GM12878 (cell line): ENCODE results near the gene A1BG. TPM values are rescaled to one million over a fixed set of nuclear protein-coding genes. Genes with fewer than 3 reads are reported as not detected.

Experiments used
- ATAC-seq: fragments of 200-7000 bp; cut with Tn5 transposase; 3 replicates; pipeline ENCODE4 v1.9.1; 2020; ENCODE audit warnings: mild to moderate bottlenecking, moderate library complexity
- BruUV-seq: library from RNA; stranded (reverse); fragments of 400-500 nt; replicated peaks from 2 replicates; lab custom pipeline; 2021; lab: Mats Ljungman, UMichigan
- CTCF ChIA-PET: fragments of 300-600 bp; sonication (Branson Sonifier 250); formaldehyde crosslinking; extraction: SDS; loops from one replicate; lab custom pipeline; 2021; ENCODE audit warnings: inconsistent platforms; lab: Yijun Ruan, JAX
- POLR2A ChIA-PET: fragments of 350-600 bp; formaldehyde crosslinking; extraction: SDS; loops from one replicate; lab custom pipeline; 2021; ENCODE audit warnings: inconsistent platforms; lab: Charles Lee
- RAD21 ChIA-PET: fragments of 300-600 bp; sonication (Branson Sonifier 250); formaldehyde crosslinking; loops from one replicate; lab custom pipeline; 2023; ENCODE audit warnings: antibody characterized with exemption; ENCODE audit not compliant: unreplicated experiment; lab: Charles Lee
- SMC1A ChIA-PET: fragments of 300-600 bp; sonication (Branson Sonifier 250); formaldehyde crosslinking; loops from one replicate; lab custom pipeline; 2023; ENCODE audit not compliant: unreplicated experiment, uncharacterized antibody; lab: Charles Lee
- DNase-seq: peaks from one replicate; pipeline ENCODE4 v3.0.0-alpha.2; 2011; ENCODE audit warnings: low read depth, low spot score
- FAIRE-seq: peaks from 3 replicates; lab custom pipeline; 2011; peaks lifted over from hg19 to GRCh38; lab: Jason Lieb, UNC
- H2AFZ ChIP-seq: 2 replicates; pipeline ENCODE4 v1.6.0; 2011; ENCODE audit warnings: low read depth, low read length, control low read depth; ENCODE audit not compliant: control insufficient read depth
- H3K27ac ChIP-seq: 2 replicates; pipeline ENCODE4 v1.5.1; 2011; ENCODE audit warnings: control low read depth; ENCODE audit not compliant: control insufficient read depth, insufficient read depth
- H3K27me3 ChIP-seq, 2 experiments: replicated peaks in 1 of 2; 2 replicates each; pipeline versions ENCODE4 v1.6.0 to v1.6.1; 2011; ENCODE audit warnings: low read length in 1 of 2; ENCODE audit not compliant: control insufficient read depth in 2 of 2, insufficient read depth in 2 of 2
- H3K36me3 ChIP-seq, 2 experiments: 2 replicates each; pipeline ENCODE4 v1.5.1; 2011; ENCODE audit warnings: low read length in 1 of 2; ENCODE audit not compliant: control insufficient read depth in 2 of 2, insufficient read depth in 2 of 2
- H3K4me1 ChIP-seq: 2 replicates; pipeline ENCODE4 v1.6.1; 2011; ENCODE audit warnings: mild to moderate bottlenecking, low read length, moderate library complexity, mixed read lengths; ENCODE audit not compliant: control insufficient read depth, insufficient read depth
- H3K4me2 ChIP-seq: 2 replicates; pipeline ENCODE4 v1.6.0; 2011; ENCODE audit warnings: control low read depth; ENCODE audit not compliant: control insufficient read depth, insufficient read depth
- H3K4me3 ChIP-seq: fragments of 200-600 bp; sonication (generic); 2 replicates; pipeline ENCODE4 v1.5.1; 2016
- H3K79me2 ChIP-seq: 2 replicates; pipeline ENCODE4 v1.6.0; 2011; ENCODE audit warnings: low read length; ENCODE audit not compliant: control insufficient read depth, insufficient read depth
- H3K9ac ChIP-seq: 2 replicates; pipeline ENCODE4 v1.8.0; 2011; ENCODE audit warnings: low read length, control low read depth, mixed read lengths; ENCODE audit not compliant: control insufficient read depth, insufficient read depth
- H3K9me3 ChIP-seq: replicated peaks from 3 replicates; pipeline ENCODE4 v1.5.1; 2011; ENCODE audit warnings: mild to moderate bottlenecking, low read length; ENCODE audit not compliant: control insufficient read depth, insufficient read depth
- H4K20me1 ChIP-seq: 2 replicates; pipeline ENCODE4 v1.6.0; 2011; ENCODE audit not compliant: control insufficient read depth, insufficient read depth
- ATF7 ChIP-seq: fragments of 450-650 bp; IDR thresholded peaks from 2 replicates; pipeline ENCODE4 v1.6.1; 2016; ENCODE audit warnings: low read depth, mild to moderate bottlenecking
- EED ChIP-seq: sonication (generic); IDR thresholded peaks from 2 replicates; pipeline ENCODE4 v1.6.1; 2016; ENCODE audit warnings: antibody characterized with exemption, low read depth
- IKZF1 ChIP-seq: fragments of 450-650 bp; conservative IDR thresholded peaks from 2 replicates; pipeline ENCODE4 v1.6.1; 2017; ENCODE audit warnings: antibody characterized with exemption, mild to moderate bottlenecking
- KAT2A ChIP-seq: conservative IDR thresholded peaks from 2 replicates; pipeline ENCODE4 v1.6.1; 2011; ENCODE audit warnings: low read depth, low read length; ENCODE audit not compliant: control insufficient read depth
- MYC ChIP-seq: IDR thresholded peaks from 2 replicates; pipeline ENCODE4 v1.6.1; 2011; ENCODE audit warnings: mild to moderate bottlenecking, low read length, moderate library complexity, inconsistent platforms; ENCODE audit not compliant: insufficient read depth, insufficient replicate concordance, insufficient read length, severe bottlenecking
- NFXL1 ChIP-seq: fragments of 450-650 bp; IDR thresholded peaks from 2 replicates; pipeline ENCODE4 v1.6.1; 2017; ENCODE audit warnings: antibody characterized with exemption, mild to moderate bottlenecking, borderline replicate concordance
- POLR2A ChIP-seq: IDR thresholded peaks from 2 replicates; pipeline ENCODE4 v1.6.1; 2011; ENCODE audit warnings: low read depth, mild to moderate bottlenecking, low read length
- POU2F2 ChIP-seq: IDR thresholded peaks from 3 replicates; pipeline ENCODE4 v1.6.1; 2011; ENCODE audit warnings: low read depth, mild to moderate bottlenecking, low read length, borderline replicate concordance
- TARDBP ChIP-seq: IDR thresholded peaks from 2 replicates; pipeline ENCODE4 v1.6.1; 2016; ENCODE audit warnings: borderline replicate concordance
- TBL1XR1 ChIP-seq: IDR thresholded peaks from 2 replicates; pipeline ENCODE4 v1.6.1; 2012; ENCODE audit warnings: low read depth, low read length, improper control_type of control experiment
- YBX1 ChIP-seq: fragments of 450-650 bp; IDR thresholded peaks from 2 replicates; pipeline ENCODE4 v1.6.1; 2016; ENCODE audit warnings: antibody characterized with exemption
- ZSCAN29 ChIP-seq: fragments of 450-650 bp; IDR thresholded peaks from 2 replicates; pipeline ENCODE4 v1.6.1; 2017; ENCODE audit warnings: mild to moderate bottlenecking, moderate library complexity
- WGBS: methylation state at CpG from one replicate; pipeline ENCODE4 v1.1.6; 2016; ENCODE audit warnings: low lambda C conversion rate; ENCODE audit not compliant: insufficient replicate concordance, insufficient coverage; ENCODE audit errors: missing lambda C conversion rate; 5-methylcytosine and 5-hydroxymethylcytosine counted together
- in situ Hi-C: fragments of 300-500 bp; cut with MboI; formaldehyde crosslinking; loops from 9 replicates; pipeline ENCODE4 v1.14.3; 2018; ENCODE audit warnings: mixed read lengths
- intact Hi-C: fragments of 100-400 bp; cut with micrococcal nuclease; formaldehyde crosslinking; loops from one replicate; pipeline ENCODE4 v1.14.2; 2022; ENCODE audit not compliant: unreplicated experiment
- polyA plus RNA-seq, 11 experiments: library from polyadenylated mRNA; depleted of rRNA in 4 of 11; unstranded in 6 of 11; stranded (reverse) in 5 of 11; fragments of >200 nt; fragmentation: Nextera tagmentation in 4 of 11; fragmentation: Illumina TruSeq in 1 of 11; extraction: Ambion mirVana in 4 of 11; extraction: Trizol in 1 of 11; gene quantifications; 1 replicate in 1 of 11; 2 replicates in 10 of 11; pipeline versions ENCODE4 v1.2.1 to v1.2.3, GENCODE V29; 2011 to 2016; ENCODE audit warnings: inconsistent platforms in 2 of 11, missing spikeins in 2 of 11, low read depth in 1 of 11
- total RNA-seq, 4 experiments: library from RNA; depleted of rRNA in 3 of 4; stranded (reverse); fragments of >200 nt in 3 of 4; fragmentation: Illumina TruSeq in 1 of 4; extraction: Trizol in 1 of 4; gene quantifications; 2 replicates each; pipeline versions ENCODE4 v1.2.1 to v1.2.3, GENCODE V29; 2013 to 2021
- TF ChIP-seq, protein P1 (sequence below): IDR thresholded peaks from 2 replicates; pipeline ENCODE4 v1.6.1; 2012; ENCODE audit warnings: low read depth, low read length, improper control_type of control experiment
- TF ChIP-seq, protein P2 (sequence below): IDR thresholded peaks from 2 replicates; pipeline ENCODE4 v1.6.1; 2012; ENCODE audit warnings: low read depth, low read length, improper control_type of control experiment
- TF ChIP-seq, protein P3 (sequence below): fragments of 450-650 bp; IDR thresholded peaks from 2 replicates; pipeline ENCODE4 v1.6.1; 2016; ENCODE audit warnings: mild to moderate bottlenecking, moderate library complexity, borderline replicate concordance
- TF ChIP-seq, protein P4 (sequence below): IDR thresholded peaks from 2 replicates; pipeline ENCODE4 v1.6.1; 2011; ENCODE audit warnings: low read depth, mild to moderate bottlenecking, low read length, moderate library complexity, borderline replicate concordance; ENCODE audit errors: extremely low read depth
- TF ChIP-seq, protein P5 (sequence below): IDR thresholded peaks from 2 replicates; pipeline ENCODE4 v1.6.1; 2012; ENCODE audit warnings: low read depth, low read length, improper control_type of control experiment

A1BG gene
- total and polyA plus RNA-seq, 10 of the 15 experiments (the other 5 are each of a cell fraction or from before 2014, with no cell fraction given) = 0.34 to 29.6 (median 11.8) TPM

DNA sequence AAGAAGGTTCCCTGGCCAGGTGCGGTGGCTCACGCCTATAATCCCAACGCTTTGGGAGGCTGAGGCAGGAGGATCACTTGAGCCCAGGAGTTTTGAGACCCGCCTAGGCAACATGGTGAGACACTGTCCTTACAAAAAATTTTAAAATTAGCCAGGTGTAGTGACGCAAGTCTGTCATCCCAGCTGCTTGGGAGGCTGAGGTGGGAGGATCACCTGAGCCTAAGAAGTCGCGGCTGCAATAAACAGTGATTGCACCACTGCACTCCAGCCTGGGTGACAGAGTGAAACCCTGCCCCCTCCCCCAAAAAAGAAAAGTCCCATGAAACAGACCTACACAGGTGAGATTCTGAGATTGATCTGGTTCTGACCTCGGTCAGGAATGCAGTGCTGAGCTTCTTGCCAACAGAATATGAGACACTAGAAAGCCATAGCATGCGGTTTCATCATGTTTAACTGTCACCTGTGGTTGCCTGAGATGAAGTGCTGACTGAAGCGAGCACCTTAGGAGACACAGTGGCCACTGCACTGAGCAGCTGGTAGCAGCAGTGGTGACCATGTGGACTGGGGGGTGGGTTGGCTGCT is 2.0 kb upstream of the A1BG start:
- no peak for ATAC-seq
- H3K4me3 ChIP-seq = no peak overlapping the region
- in situ Hi-C loops = no loop called here
- no TSS peak for BruUV-seq
- no peak for DNase-seq
- no peaks in the 10 kb centered on the region for H3K79me2 ChIP-seq
- ChIA-PET POLR2A (no interaction called here), CTCF (interaction anchor here (0.5 kb wide), 1 partner anchor 70 kb away, joined by 3 read pairs; no protein-coding TSS in a partner anchor), SMC1A (no interaction called here), RAD21 (interaction anchor here (0.9 kb wide), 1 partner anchor 134 kb away, joined by 3 read pairs; no protein-coding TSS in a partner anchor)
- H3K9me3 ChIP-seq = peaks cover 2% of the 10 kb centered on the region; the same call in 1 of the 3 replicates
- H2AFZ ChIP-seq = no peak overlapping the region
- H3K4me1 ChIP-seq = no peaks in the 10 kb centered on the region; the same call in none of the 2 replicates
- intact Hi-C loops = no loop called here
- TF ChIP-seq ATF7 (no peak), TBL1XR1 (no peak), POU2F2 (no peak), YBX1 (no peak), IKZF1 (no peak), KAT2A (no peak), NFXL1 (no peak), ZSCAN29 (no peak), POLR2A (no peak), MYC (no peak), EED (no peak), TARDBP (no peak)
- TF ChIP-seq, protein P1, sequence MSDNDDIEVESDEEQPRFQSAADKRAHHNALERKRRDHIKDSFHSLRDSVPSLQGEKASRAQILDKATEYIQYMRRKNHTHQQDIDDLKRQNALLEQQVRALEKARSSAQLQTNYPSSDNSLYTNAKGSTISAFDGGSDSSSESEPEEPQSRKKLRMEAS = no peak
- TF ChIP-seq, protein P2, sequence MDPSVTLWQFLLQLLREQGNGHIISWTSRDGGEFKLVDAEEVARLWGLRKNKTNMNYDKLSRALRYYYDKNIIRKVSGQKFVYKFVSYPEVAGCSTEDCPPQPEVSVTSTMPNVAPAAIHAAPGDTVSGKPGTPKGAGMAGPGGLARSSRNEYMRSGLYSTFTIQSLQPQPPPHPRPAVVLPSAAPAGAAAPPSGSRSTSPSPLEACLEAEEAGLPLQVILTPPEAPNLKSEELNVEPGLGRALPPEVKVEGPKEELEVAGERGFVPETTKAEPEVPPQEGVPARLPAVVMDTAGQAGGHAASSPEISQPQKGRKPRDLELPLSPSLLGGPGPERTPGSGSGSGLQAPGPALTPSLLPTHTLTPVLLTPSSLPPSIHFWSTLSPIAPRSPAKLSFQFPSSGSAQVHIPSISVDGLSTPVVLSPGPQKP = no peak
- TF ChIP-seq, protein P3, sequence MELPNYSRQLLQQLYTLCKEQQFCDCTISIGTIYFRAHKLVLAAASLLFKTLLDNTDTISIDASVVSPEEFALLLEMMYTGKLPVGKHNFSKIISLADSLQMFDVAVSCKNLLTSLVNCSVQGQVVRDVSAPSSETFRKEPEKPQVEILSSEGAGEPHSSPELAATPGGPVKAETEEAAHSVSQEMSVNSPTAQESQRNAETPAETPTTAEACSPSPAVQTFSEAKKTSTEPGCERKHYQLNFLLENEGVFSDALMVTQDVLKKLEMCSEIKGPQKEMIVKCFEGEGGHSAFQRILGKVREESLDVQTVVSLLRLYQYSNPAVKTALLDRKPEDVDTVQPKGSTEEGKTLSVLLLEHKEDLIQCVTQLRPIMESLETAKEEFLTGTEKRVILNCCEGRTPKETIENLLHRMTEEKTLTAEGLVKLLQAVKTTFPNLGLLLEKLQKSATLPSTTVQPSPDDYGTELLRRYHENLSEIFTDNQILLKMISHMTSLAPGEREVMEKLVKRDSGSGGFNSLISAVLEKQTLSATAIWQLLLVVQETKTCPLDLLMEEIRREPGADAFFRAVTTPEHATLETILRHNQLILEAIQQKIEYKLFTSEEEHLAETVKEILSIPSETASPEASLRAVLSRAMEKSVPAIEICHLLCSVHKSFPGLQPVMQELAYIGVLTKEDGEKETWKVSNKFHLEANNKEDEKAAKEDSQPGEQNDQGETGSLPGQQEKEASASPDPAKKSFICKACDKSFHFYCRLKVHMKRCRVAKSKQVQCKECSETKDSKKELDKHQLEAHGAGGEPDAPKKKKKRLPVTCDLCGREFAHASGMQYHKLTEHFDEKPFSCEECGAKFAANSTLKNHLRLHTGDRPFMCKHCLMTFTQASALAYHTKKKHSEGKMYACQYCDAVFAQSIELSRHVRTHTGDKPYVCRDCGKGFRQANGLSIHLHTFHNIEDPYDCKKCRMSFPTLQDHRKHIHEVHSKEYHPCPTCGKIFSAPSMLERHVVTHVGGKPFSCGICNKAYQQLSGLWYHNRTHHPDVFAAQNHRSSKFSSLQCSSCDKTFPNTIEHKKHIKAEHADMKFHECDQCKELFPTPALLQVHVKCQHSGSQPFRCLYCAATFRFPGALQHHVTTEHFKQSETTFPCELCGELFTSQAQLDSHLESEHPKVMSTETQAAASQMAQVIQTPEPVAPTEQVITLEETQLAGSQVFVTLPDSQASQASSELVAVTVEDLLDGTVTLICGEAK = no peak
- TF ChIP-seq, protein P4, sequence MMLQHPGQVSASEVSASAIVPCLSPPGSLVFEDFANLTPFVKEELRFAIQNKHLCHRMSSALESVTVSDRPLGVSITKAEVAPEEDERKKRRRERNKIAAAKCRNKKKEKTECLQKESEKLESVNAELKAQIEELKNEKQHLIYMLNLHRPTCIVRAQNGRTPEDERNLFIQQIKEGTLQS = no peak
- TF ChIP-seq, protein P5, sequence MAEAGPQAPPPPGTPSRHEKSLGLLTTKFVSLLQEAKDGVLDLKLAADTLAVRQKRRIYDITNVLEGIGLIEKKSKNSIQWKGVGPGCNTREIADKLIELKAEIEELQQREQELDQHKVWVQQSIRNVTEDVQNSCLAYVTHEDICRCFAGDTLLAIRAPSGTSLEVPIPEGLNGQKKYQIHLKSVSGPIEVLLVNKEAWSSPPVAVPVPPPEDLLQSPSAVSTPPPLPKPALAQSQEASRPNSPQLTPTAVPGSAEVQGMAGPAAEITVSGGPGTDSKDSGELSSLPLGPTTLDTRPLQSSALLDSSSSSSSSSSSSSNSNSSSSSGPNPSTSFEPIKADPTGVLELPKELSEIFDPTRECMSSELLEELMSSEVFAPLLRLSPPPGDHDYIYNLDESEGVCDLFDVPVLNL = no peak
- no peaks in the 10 kb centered on the region for H4K20me1 ChIP-seq
- H3K9ac ChIP-seq = no peak overlapping the region
- FAIRE-seq = no peak
- H3K36me3 ChIP-seq = no peaks in the 10 kb centered on the region
- H3K4me2 ChIP-seq = no peak overlapping the region
- H3K27me3 ChIP-seq = no peaks in the 10 kb centered on the region
- 78% methylated on average over 10 of the region's 10 CpGs for whole genome bisulfite sequencing
- no peak overlapping the region for H3K27ac ChIP-seq
